SU-DHL-6 (cell line): Measurements from ENCODE around the gene GNB3.
A peak's percentile ranks its signal among the peaks of the same experiment; 100 is the strongest.

Source experiments
- H2AFZ ChIP-seq: fragments of 200-600 bp; sonication (generic); 2 replicates; pipeline ENCODE4 v1.6.1; 2014; ENCODE audit warnings: low read depth, mild to moderate bottlenecking, moderate library complexity, mixed read lengths, antibody characterized with exemption, low read length; ENCODE audit not compliant: severe bottlenecking
- H3F3A ChIP-seq: fragments of 200-600 bp; shearing (Covaris generic); 2 replicates; pipeline ENCODE4 v1.6.0; 2016; ENCODE audit warnings: antibody characterized with exemption, mild to moderate bottlenecking; ENCODE audit not compliant: insufficient read depth
- H3K27ac ChIP-seq: fragments of 200-600 bp; sonication (generic); 2 replicates; pipeline ENCODE4 v1.5.1; 2016; ENCODE audit warnings: low read depth, mild to moderate bottlenecking, low read length, moderate library complexity, mixed read lengths
- H3K27me3 ChIP-seq: fragments of 200-600 bp; sonication (generic), shearing (Covaris generic); 2 replicates; pipeline ENCODE4 v1.6.0; 2014; ENCODE audit warnings: mild to moderate bottlenecking, low read length
- H3K36me3 ChIP-seq: fragments of 200-600 bp; sonication (generic); 2 replicates; pipeline ENCODE4 v1.6.1; 2014; ENCODE audit warnings: mild to moderate bottlenecking, low read length, mixed read lengths
- H3K4me2 ChIP-seq: fragments of 300-600, 200-600 bp; shearing (Covaris generic), sonication (generic); 2 replicates; pipeline ENCODE4 v1.6.0; 2014; ENCODE audit warnings: low read length, low read depth, mild to moderate bottlenecking; ENCODE audit not compliant: poor library complexity, severe bottlenecking
- H3K4me3 ChIP-seq: fragments of 200-600 bp; sonication (generic); 2 replicates; pipeline ENCODE4 v1.5.1; 2014; ENCODE audit warnings: antibody characterized with exemption, low read length, mild to moderate bottlenecking, mixed read lengths; ENCODE audit not compliant: insufficient read depth, poor library complexity, severe bottlenecking
- H3K79me2 ChIP-seq: fragments of 200-600 bp; sonication (generic); 2 replicates; pipeline ENCODE4 v1.6.1; 2014; ENCODE audit warnings: mild to moderate bottlenecking, low read length, moderate library complexity; ENCODE audit not compliant: insufficient read depth
- H3K9ac ChIP-seq: fragments of 200-600 bp; sonication (generic); 2 replicates; pipeline ENCODE4 v1.7.0; 2014; ENCODE audit warnings: mild to moderate bottlenecking, low read length
- H3K9me2 ChIP-seq: fragments of 200-600 bp; sonication (generic); replicated peaks from 2 replicates; pipeline ENCODE4 v1.6.1; 2014; ENCODE audit warnings: low read length; ENCODE audit not compliant: insufficient read depth
- H3K9me3 ChIP-seq: fragments of 200-600 bp; sonication (generic); 2 replicates; pipeline ENCODE4 v1.6.1; 2014; ENCODE audit warnings: low read length, mixed read lengths; ENCODE audit not compliant: insufficient read depth
- H4K20me1 ChIP-seq: fragments of 200-600 bp; sonication (generic); 2 replicates; pipeline ENCODE4 v1.6.1; 2014; ENCODE audit warnings: low read depth, mild to moderate bottlenecking, antibody characterized with exemption, low read length, moderate library complexity, mixed read lengths
- EZH2phosphoT487 ChIP-seq: fragments of 200-600 bp; sonication (generic), shearing (Covaris generic); conservative IDR thresholded peaks from 2 replicates; pipeline ENCODE4 v1.6.1; 2018; ENCODE audit warnings: mild to moderate bottlenecking, antibody characterized with exemption, low read length, moderate library complexity, mixed read lengths
- TF ChIP-seq, protein P1 (sequence below): fragments of 200-600 bp; sonication (generic); IDR thresholded peaks from one replicate; pipeline ENCODE4 v1.5.1; 2017; ENCODE audit warnings: antibody characterized with exemption, mild to moderate bottlenecking, low read length, moderate library complexity; ENCODE audit not compliant: insufficient read depth, poor library complexity, severe bottlenecking

Gene GNB3

GRCh38 chr12:6866920-6867412, 26.2 kb downstream of the GNB3 start:
- H3K27me3 ChIP-seq = no peaks in the 10 kb centered on the region
- peak overlapping the region; percentile 87 for H3K4me2 ChIP-seq
- TF ChIP-seq, protein P1, sequence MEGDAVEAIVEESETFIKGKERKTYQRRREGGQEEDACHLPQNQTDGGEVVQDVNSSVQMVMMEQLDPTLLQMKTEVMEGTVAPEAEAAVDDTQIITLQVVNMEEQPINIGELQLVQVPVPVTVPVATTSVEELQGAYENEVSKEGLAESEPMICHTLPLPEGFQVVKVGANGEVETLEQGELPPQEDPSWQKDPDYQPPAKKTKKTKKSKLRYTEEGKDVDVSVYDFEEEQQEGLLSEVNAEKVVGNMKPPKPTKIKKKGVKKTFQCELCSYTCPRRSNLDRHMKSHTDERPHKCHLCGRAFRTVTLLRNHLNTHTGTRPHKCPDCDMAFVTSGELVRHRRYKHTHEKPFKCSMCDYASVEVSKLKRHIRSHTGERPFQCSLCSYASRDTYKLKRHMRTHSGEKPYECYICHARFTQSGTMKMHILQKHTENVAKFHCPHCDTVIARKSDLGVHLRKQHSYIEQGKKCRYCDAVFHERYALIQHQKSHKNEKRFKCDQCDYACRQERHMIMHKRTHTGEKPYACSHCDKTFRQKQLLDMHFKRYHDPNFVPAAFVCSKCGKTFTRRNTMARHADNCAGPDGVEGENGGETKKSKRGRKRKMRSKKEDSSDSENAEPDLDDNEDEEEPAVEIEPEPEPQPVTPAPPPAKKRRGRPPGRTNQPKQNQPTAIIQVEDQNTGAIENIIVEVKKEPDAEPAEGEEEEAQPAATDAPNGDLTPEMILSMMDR = no peak
- TF ChIP-seq EZH2phosphoT487 = no peak
- H3K27ac ChIP-seq = peak overlapping the region; percentile 47
- H3K9ac ChIP-seq = peak overlapping the region; percentile 98
- H3K36me3 ChIP-seq = peaks cover 3% of the 10 kb centered on the region; the same call in 1 of the 2 replicates
- no peaks in the 10 kb centered on the region; the same call in 1 of the 2 replicates for H4K20me1 ChIP-seq
- H2AFZ ChIP-seq = peak overlapping the region; percentile 58
- H3K9me2 ChIP-seq = no peaks in the 10 kb centered on the region
- peak overlapping the region; percentile 77 for H3K4me3 ChIP-seq
- no peaks in the 10 kb centered on the region for H3K9me3 ChIP-seq
- H3F3A ChIP-seq = peaks cover 35% of the 10 kb centered on the region
- H3K79me2 ChIP-seq = peaks cover 19% of the 10 kb centered on the region

- Histone ChIP-seq H3K27me3 (no peaks in the 10 kb centered on the region), H3K4me2 (peak within 1 kb of the TSS; percentile 87), H3K79me2 (peaks cover 19% of the 10 kb centered on the region), H3F3A (peaks cover 38% of the 10 kb centered on the region), H4K20me1 (no peaks in the 10 kb centered on the region; the same call in 1 of the 2 replicates), H3K27ac (peak within 1 kb of the TSS; percentile 84), H3K9me2 (no peaks in the 10 kb centered on the region), H2AFZ (peak within 1 kb of the TSS; percentile 58), H3K36me3 (peaks cover 3% of the 10 kb centered on the region; the same call in 1 of the 2 replicates), H3K4me3 (peak within 1 kb of the TSS; percentile 77), H3K9ac (peak within 1 kb of the TSS; percentile 98), H3K9me3 (no peaks in the 10 kb centered on the region)
- TF ChIP-seq, protein P1 = no peak
- TF ChIP-seq EZH2phosphoT487 = no peak
These were observed 26.9 kb downstream of the GNB3 start, which contains the start of gene TPI1 for GRCh38 chr12:6867413-6868210. TPI1 (plus strand) TSS chr12:6867531; CDS start chr12:6867567, 36 bp downstream.

DNA sequence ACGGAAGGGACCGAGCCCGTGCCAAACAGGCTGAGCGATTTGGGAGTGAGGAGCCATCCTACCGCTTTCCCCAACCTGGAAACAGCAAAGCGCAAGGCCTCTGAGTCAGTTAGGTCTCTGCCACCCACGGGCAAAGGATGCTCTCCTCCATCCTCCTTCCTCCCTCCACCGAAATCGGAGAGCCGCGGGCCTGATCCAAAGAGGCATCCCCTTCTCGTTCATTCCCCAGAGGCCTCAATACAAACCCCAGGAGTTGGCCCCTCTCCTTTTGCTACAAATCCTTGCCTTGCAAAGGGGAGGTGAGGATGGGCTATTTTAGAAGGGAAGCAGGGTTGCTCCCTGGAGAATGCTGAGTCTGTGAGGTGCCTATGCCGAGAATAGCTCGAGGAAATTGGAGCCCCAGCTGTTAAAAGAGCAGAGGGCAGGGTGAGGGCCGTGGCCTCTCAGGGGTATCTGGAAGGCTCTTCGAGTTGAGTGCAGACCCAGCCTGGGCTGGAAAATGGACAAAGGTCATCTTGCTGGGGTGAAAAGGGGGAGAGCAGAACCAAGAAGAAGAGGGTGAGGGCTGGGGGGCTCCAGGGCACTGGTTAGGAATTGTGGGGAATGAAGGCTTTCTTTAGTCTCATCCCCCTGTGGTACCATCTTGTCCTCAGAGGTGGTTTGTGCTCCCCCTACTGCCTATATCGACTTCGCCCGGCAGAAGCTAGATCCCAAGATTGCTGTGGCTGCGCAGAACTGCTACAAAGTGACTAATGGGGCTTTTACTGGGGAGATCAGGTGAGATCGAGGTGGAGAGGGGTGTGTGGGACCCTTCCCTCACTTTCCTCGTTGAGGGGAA, 27.7 kb downstream of the GNB3 start:
- Histone ChIP-seq H3K27ac (peak overlapping the region; percentile 84), H3K9me3 (no peaks in the 10 kb centered on the region), H3F3A (peaks cover 38% of the 10 kb centered on the region), H2AFZ (no peak overlapping the region), H3K4me3 (peak overlapping the region; percentile 77), H3K36me3 (peaks cover 3% of the 10 kb centered on the region; the same call in 1 of the 2 replicates), H3K9ac (peak overlapping the region; percentile 98), H4K20me1 (no peaks in the 10 kb centered on the region; the same call in 1 of the 2 replicates), H3K9me2 (no peaks in the 10 kb centered on the region), H3K79me2 (peaks cover 19% of the 10 kb centered on the region), H3K27me3 (no peaks in the 10 kb centered on the region), H3K4me2 (peak overlapping the region; percentile 87)
- TF ChIP-seq EZH2phosphoT487 = no peak
- TF ChIP-seq, protein P1 = no peak
